ENCODE results near the gene C16orf96.

Gene C16orf96

DNA sequence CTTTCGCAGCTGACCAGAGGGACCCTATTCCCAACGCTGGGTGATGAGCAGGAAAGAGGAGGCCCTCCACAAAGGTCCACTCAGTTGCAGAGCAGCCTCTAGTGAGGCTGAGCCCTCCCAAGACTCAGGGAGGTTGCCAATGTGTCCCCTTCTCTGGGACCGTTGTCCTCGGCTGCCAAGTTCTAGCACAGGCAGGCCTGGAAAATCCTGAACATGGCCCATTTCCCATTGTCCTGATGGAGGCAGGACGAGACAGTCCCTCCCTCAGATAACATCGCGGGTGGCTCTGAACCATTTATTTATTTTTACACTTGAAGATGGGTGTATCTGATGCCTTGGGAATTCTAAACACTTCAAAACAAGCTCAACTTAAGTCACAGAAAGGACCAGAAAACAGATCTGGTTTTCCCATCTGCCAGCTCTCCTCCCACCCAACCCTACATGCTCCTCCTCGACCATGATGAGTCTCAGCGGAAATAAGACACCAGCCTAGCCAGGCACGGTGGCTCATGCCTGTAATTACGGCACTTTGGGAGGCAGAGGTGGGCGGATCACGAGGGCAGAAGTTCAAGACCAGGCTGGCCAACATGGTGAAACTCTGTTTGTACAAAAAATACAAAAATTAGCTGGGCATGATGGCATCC lies 30.4 kb upstream of the C16orf96 start:
- no peak for DNase-seq

GRCh38 chr16:4529085-4530060 lies 26.8 kb upstream of the C16orf96 start:
- no peak for DNase-seq

- no peak for DNase-seq
Observed at GRCh38 chr16:4531811-4532210, 24.3 kb upstream of the C16orf96 start.

GRCh38 chr16:4532238-4532637 lies 23.9 kb upstream of the C16orf96 start:
- no peak for DNase-seq

GRCh38 chr16:4533490-4533889 lies 22.6 kb upstream of the C16orf96 start:
- no peak for DNase-seq

DNA sequence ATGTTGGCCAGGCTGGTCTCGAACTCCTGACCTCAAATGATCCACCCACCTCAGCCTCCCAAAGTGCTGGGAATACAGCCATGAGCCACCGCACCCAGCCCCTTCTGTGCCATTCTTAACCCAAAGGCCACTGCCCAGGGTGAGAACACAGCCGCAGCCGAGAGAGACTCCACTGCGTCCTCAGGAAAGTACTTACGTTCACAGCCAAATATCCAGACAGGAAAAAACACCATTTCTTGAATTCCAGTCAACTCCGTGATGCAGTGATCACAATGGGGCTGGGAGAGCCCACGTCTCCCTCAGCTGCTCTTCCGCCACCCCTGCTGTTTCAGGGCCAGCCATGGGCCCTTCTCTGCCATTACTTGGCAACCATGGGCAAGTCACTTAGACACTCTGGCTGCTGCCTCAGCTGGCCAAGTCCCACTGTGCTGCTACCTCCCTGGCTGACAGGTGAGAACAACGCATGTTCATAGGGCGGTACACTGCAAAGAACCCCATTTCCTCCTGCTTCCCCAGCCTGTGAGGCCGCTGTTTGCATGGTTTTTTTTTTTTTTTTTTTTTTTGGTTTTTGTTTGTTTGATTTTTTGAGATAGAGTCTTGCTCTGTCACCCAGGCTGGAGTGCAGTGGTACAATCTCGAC lies 21.9 kb upstream of the C16orf96 start:
- peak; percentile 39 to 59 for DNase-seq

GRCh38 chr16:4535627-4536108 lies 20.5 kb upstream of the C16orf96 start:
- no peak for DNase-seq

DNA sequence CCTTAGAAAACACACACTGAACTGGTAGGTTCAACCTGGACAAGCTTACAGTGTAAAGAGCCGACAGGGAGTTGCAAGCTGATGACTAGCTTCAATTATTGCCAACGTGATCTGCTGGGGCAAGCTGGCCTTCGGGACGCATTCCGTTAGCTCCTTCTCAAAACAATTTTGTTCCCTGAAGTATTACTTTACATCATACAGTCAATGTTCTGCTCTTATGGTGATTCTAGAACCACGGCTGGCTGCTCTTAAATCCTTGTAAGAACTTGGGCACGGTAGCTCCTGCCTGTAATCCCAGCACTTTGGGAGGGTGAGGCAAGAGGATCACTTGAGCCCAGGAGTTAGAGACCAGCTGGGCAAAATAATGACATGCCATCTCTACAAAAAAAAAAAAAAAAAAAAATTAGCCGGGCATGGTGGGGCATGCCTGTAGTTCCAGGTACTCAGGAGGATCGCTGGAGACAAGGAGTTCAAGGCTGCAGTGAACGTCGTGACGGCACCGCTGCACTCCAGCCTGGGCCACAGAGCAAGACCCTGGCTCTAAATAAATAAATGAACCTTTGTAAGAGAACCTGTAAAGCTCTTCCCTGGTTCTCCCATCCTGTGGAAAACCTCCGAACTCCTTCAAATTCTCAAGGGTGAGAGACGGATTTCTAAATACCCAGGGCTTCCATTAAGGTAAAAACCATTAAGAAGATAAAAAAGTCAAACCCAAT lies 19.6 kb upstream of the C16orf96 start:
- DNase-seq = no peak

DNA sequence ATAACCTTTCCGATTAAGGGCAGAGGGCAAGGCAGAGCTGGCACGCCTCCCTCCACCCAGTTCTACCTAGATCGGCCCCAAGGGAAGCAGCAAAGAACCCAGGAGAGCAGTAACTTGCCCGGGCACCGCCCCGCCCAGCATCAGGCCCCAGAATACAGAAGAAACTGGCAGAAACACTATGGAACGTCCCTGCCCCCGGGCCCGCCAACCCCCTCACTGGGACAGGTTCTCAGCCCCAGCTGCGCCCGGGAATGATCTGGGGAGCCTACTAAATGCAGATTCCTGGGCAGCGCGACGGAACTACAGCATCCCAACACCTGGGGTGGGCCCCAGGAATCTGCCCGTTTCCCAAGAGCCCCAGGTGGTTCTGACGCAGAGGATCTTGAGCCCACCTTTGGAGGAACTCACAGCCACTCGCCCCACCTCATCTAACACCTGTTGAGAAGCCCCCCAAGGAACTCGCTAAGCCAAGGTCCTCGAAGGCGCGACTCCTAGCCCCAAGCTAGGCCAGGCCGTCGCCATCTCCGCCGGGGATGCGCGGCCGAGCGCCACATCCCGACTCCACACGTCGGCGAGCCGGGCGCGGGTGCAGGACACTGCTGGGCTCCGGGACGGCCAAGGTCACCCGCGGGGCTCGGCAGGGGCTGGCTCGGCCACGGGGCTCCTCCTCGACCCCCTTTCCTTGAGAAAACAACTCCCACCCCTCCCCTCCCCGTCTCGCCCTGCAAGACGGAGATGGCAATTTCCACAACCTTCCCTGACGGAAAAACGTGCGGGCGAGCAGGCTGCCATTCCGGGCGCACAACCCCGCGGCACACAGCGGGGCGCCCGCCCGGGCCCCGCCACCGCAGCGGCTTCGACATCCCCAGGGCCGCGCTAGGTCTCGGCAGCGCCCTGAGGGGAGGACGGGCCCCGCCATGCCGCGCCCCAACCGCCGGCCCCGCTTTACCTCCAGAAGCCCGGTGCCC lies 18.5 kb upstream of the C16orf96 start:
- DNase-seq = no peak

DNA sequence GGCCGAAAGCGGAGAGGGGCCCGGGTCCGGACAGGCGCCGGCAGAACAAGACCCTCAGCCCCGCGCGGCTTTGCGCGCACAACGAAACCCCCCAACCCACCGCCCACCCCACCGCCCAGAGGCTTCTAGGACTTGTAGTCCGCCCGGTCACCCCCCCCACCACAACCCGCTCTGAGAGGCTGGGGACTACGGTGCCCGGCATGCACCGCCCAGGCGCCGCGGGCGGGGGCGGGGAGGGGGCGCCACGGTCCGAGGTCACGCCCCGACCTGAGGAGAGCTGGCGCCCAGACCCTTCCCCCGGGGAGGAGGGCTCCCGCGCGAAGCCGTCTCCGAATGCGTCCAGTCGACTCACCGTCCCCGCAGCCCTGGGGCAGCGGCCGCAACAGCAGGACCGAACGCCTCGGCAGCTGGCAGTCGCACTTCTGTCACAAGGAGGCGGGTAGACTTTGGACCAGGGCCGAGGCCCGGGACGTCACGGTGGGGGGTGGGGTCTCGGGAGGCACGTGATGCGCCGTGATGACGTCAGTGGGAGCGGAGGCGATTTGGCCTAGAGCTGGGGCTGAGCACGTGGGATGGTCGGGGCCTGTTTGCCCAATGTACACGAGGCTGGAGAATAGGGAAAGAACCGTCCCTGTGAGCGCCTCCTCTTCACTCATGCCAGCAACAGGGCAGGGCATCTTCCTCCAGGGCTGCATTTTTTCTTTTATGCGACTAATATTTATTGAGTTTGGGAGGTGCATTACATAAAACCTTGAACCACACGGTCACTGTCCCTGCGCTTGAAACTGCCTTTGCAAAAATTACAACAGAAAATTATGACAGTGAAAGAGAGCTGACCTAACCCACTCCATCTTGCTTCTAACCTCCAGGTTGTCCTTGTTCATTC lies 17.5 kb upstream of the C16orf96 start, which contains the start of gene CDIP1:
Gene CDIP1, minus strand, starts transcription at position 424 of the 886 bp plus-strand sequence. CDS start 24,643 bp downstream, outside the sequence.
- peak; percentile 96 for DNase-seq

DNA sequence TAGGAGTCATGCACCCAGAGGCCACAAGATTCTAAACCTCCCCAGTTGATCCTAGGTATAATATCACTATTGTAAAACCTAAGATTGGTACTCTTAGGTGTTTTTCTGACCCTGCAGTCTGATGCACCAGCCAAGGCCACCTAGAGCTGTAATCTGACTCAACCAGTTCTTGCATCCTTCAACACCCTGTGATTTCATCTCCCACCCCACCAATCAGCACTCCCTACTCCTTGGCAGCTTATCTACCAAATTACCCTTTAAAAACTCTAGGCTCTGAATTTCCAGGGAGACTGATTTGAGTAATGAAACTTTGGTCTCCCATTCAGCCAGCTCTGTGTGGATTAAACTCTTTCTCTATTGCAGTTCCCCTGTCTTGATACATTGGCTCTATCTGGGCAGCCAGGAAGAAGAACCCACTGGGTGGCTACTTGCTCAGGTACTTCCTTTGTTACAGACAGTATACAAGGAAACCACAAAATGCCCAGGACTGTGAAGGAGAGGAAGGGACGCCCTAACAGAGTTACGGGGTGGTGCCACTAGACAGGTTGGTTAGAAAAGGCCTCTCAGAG lies 16.3 kb upstream of the C16orf96 start:
- DNase-seq = no peak

DNA sequence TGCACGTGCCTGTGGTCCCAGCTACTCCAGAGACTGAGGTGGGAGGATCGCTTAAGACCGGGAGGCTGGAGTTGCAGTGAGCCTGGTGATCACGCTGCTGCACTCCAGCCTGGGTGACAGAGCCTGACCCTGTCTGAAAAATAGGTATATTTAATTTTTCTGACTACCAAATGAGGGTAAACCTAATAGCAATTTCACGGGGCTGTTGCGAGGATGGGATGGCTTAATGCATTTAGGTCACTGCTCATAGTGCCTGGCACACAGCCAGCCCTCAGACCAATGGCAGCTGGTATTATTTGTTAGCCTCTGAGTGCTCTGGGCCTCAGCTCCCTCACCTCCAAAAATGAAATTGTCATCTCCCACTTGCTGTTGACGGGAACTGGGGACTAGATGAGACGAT lies 11.7 kb upstream of the C16orf96 start:
- no peak for DNase-seq

DNA sequence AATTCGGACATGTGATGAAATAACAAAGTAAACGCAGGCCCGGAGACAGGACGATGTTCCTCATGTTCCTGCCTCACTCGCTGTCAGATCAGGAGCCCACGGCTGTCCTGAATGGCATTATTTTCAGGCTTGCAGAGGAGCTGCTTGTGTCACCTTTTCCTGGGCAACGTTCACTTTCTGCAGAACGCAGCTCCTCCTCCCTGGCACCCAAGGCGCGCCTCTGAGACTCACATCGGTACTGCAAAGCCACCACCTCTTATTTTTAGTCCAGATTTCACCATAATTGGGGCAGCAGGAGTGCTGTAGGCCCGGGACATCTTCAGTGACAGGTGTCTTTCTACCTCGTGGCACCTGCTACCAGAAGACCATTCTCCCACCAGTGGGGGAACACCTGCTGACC lies 8.0 kb upstream of the C16orf96 start:
- DNase-seq = no peak

DNA sequence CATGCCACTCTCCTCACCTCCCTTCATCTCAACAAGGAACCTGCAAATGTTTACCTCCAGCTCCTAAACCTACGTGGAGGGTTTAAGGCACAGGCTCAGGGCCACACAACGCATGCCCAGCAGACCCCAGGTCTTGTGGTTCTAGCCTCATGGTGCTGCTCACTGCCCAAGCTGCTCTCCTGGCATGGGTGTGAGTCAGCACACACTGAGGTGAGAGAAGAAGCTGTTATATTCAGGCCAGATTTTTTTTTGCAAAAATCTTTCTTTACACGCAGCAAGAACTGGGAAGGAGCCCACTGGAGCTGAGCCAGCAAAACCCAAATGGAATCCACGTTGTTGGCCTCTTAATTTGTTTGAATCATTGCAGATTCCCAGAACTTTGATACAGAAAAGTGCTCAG lies 5.5 kb upstream of the C16orf96 start:
- no peak for DNase-seq

- no peak for DNase-seq
Observed at GRCh38 chr16:4552541-4552940, 3.6 kb upstream of the C16orf96 start.

- no peak for DNase-seq
Observed at GRCh38 chr16:4556580-4556979, 440 bp downstream of the C16orf96 start.

GRCh38 chr16:4557973-4558372 lies 1.8 kb downstream of the C16orf96 start:
- no peak for DNase-seq

GRCh38 chr16:4561596-4561995 lies 5.5 kb downstream of the C16orf96 start:
- DNase-seq = no peak

GRCh38 chr16:4564661-4565267 lies 8.6 kb downstream of the C16orf96 start:
- DNase-seq = no peak

GRCh38 chr16:4566144-4566543 lies 10.0 kb downstream of the C16orf96 start:
- no peak for DNase-seq

Data from CD4-positive, alpha-beta T cell treated with Interleukin-4 for 1 hour (primary cell).